Activated CD8-positive, alpha-beta T cell treated with anti-CD3 and anti-CD28 coated beads for 36 hours (primary cell): Measurements from ENCODE around the gene QRICH1. TPM values are rescaled to one million over a fixed set of nuclear protein-coding genes. Genes with fewer than 3 reads are reported as not detected.

Source experiments
- ATAC-seq: fragments of 200-7000 bp; cut with Tn5 transposase; one replicate; pipeline ENCODE4 v1.10.0; 2021; ENCODE audit warnings: mild to moderate bottlenecking, moderate library complexity
- CTCF ChIA-PET: fragments of 350-600 bp; sonication (Branson Sonifier 250); formaldehyde crosslinking; loops from one replicate; lab custom pipeline; 2021; ENCODE audit warnings: antibody characterized with exemption; lab: Charles Lee
- POLR2A ChIA-PET: fragments of 350-600 bp; sonication (Branson Sonifier 250); formaldehyde crosslinking; loops from one replicate; lab custom pipeline; 2021; ENCODE audit warnings: antibody characterized with exemption; lab: Charles Lee
- DNase-seq: peaks from one replicate; pipeline ENCODE4 v3.0.0-alpha.2; 2020
- H3K27ac Mint-ChIP-seq: one replicate; pipeline ENCODE4 v1.8.0; 2021; ENCODE audit warnings: mild to moderate bottlenecking, mixed read lengths
- H3K27me3 Mint-ChIP-seq: one replicate; pipeline ENCODE4 v1.8.0; 2021; ENCODE audit warnings: mixed read lengths
- H3K36me3 Mint-ChIP-seq: one replicate; pipeline ENCODE4 v1.8.0; 2021; ENCODE audit warnings: low read depth, mixed read lengths
- H3K4me1 Mint-ChIP-seq: one replicate; pipeline ENCODE4 v1.8.0; 2021; ENCODE audit warnings: low read depth, mixed read lengths
- H3K4me3 Mint-ChIP-seq: one replicate; pipeline ENCODE4 v1.8.0; 2021; ENCODE audit warnings: mild to moderate bottlenecking, moderate library complexity, mixed read lengths
- H3K9me3 Mint-ChIP-seq: one replicate; pipeline ENCODE4 v1.8.0; 2021; ENCODE audit warnings: mixed read lengths
- CTCF ChIP-seq: fragments of 200-600 bp; IDR thresholded peaks from one replicate; pipeline ENCODE4 v1.8.0; 2022; ENCODE audit warnings: antibody characterized with exemption, mild to moderate bottlenecking
- intact Hi-C: fragments of 100-400 bp; cut with micrococcal nuclease; formaldehyde crosslinking; loops from one replicate; pipeline ENCODE4 v1.10.0; 2022
- total RNA-seq, 2 experiments: library from RNA; stranded (reverse); gene quantifications; one replicate each; pipeline ENCODE4 v1.2.3, GENCODE V29; 2021

QRICH1 gene
- total RNA-seq, 2 experiments from 2014 or later, result 107 to 112 TPM

GRCh38 chr3:49120096-49120437, 26.2 kb upstream of the QRICH1 start:
- ATAC-seq (peak; percentile 6), DNase-seq (peak; percentile 20)
- H3K4me1 Mint-ChIP-seq, result peaks cover 20% of the 10 kb centered on the region
- no peaks in the 10 kb centered on the region for H3K9me3 Mint-ChIP-seq
- peak overlapping the region; percentile 87 for H3K4me3 Mint-ChIP-seq
- CTCF ChIA-PET, result interaction anchor here (1.0 to 2.0 kb wide), 3 partner anchors 16 to 98 kb away, joined by 3 to 16 read pairs (median 4); partner anchors contain the start of genes NDUFAF3, QARS1 and QRICH1
- H3K36me3 Mint-ChIP-seq, result peaks cover 21% of the 10 kb centered on the region
- H3K27me3 Mint-ChIP-seq, result no peaks in the 10 kb centered on the region
- peak overlapping the region; percentile 93 for H3K27ac Mint-ChIP-seq
- TF ChIP-seq CTCF, result no peak
- intact Hi-C loops, result no loop called here
- POLR2A ChIA-PET, result interaction anchor here (1.0 to 2.6 kb wide), 9 partner anchors 9 to 113 kb away, joined by 3 to 29 read pairs (median 6); partner anchors contain the start of genes NDUFAF3, QRICH1 and WDR6

GRCh38 chr3:49119439-49119838, 25.6 kb upstream of the QRICH1 start:
- Mint-ChIP-seq H3K4me3 (peak overlapping the region; percentile 87), H3K36me3 (peaks cover 22% of the 10 kb centered on the region), H3K9me3 (no peaks in the 10 kb centered on the region), H3K4me1 (peaks cover 20% of the 10 kb centered on the region), H3K27ac (peak overlapping the region; percentile 93), H3K27me3 (no peaks in the 10 kb centered on the region)
- DNase-seq (no peak), ATAC-seq (no peak)
- CTCF ChIA-PET, result interaction anchor here (1.5 kb wide), 2 partner anchors 15 to 25 kb away, joined by 3 to 4 read pairs; partner anchors contain the start of gene QARS1
- intact Hi-C loops, result no loop called here
- TF ChIP-seq CTCF, result no peak
- POLR2A ChIA-PET, result interaction anchor here (0.8 to 2.6 kb wide), 6 partner anchors 9 to 97 kb away, joined by 3 to 29 read pairs (median 6); partner anchors contain the start of genes NDUFAF3 and QRICH1

- H3K4me3 Mint-ChIP-seq, result peak overlapping the region; percentile 87
- DNase-seq, result no peak
- TF ChIP-seq CTCF, result no peak
- H3K36me3 Mint-ChIP-seq, result peaks cover 23% of the 10 kb centered on the region
- CTCF ChIA-PET, result interaction anchor here (1.5 kb wide), 1 partner anchor 24 kb away, joined by 4 read pairs; no protein-coding TSS in a partner anchor
- peaks cover 20% of the 10 kb centered on the region for H3K4me1 Mint-ChIP-seq
- intact Hi-C loops, result no loop called here
- ATAC-seq, result no peak
- POLR2A ChIA-PET, result interaction anchor here (0.8 to 3.4 kb wide), 3 partner anchors 14 to 25 kb away, joined by 3 to 13 read pairs (median 6); partner anchors contain the start of genes QARS1 and QRICH1
- H3K27ac Mint-ChIP-seq, result peak overlapping the region; percentile 93
- H3K9me3 Mint-ChIP-seq, result no peaks in the 10 kb centered on the region
- H3K27me3 Mint-ChIP-seq, result no peaks in the 10 kb centered on the region
Measured at GRCh38 chr3:49119036-49119435, 25.2 kb upstream of the QRICH1 start.

GRCh38 chr3:49112262-49112661, 18.4 kb upstream of the QRICH1 start:
- no peak for TF ChIP-seq CTCF
- CTCF ChIA-PET, result interaction anchor here (1.2 kb wide), 1 partner anchor 17 kb away, joined by 3 read pairs; no protein-coding TSS in a partner anchor
- Mint-ChIP-seq H3K4me3 (no peak overlapping the region), H3K36me3 (peaks cover 41% of the 10 kb centered on the region), H3K4me1 (no peaks in the 10 kb centered on the region), H3K27me3 (no peaks in the 10 kb centered on the region), H3K27ac (no peak overlapping the region), H3K9me3 (no peaks in the 10 kb centered on the region)
- ATAC-seq, result no peak
- POLR2A ChIA-PET, result interaction anchor here (2.2 kb wide), 1 partner anchor 18 kb away, joined by 13 read pairs; the partner anchor contains the start of gene QRICH1
- intact Hi-C loops, result no loop called here
- no peak for DNase-seq

GRCh38 chr3:49111347-49111746, 17.5 kb upstream of the QRICH1 start:
- no peak for ATAC-seq
- intact Hi-C loops, result no loop called here
- no peak for DNase-seq
- Mint-ChIP-seq H3K36me3 (peaks cover 38% of the 10 kb centered on the region), H3K4me1 (no peaks in the 10 kb centered on the region), H3K27me3 (no peaks in the 10 kb centered on the region), H3K4me3 (no peak overlapping the region), H3K9me3 (no peaks in the 10 kb centered on the region), H3K27ac (no peak overlapping the region)
- POLR2A ChIA-PET, result interaction anchor here (2.0 to 2.2 kb wide), 2 partner anchors 9 to 17 kb away, joined by 8 to 13 read pairs; partner anchors contain the start of genes QRICH1 and USP19
- no peak for TF ChIP-seq CTCF
- CTCF ChIA-PET, result no interaction called here
